GM23338 (cell line): ENCODE data around the gene RNF168. TPM values are rescaled to one million over a fixed set of nuclear protein-coding genes. Genes with fewer than 3 reads are reported as not detected.

Source experiments
- ATAC-seq: fragments of 200-7000 bp; cut with Tn5 transposase; 3 replicates; pipeline ENCODE4 v1.9.1; 2020
- DNase-seq: peaks from one replicate; pipeline ENCODE4 v3.0.0-alpha.2; 2015; ENCODE audit warnings: low spot score
- H2AFZ ChIP-seq: fragments of 200-600 bp; sonication (generic); 2 replicates; pipeline ENCODE4 v1.8.0; 2016; ENCODE audit warnings: antibody characterized with exemption, mild to moderate bottlenecking, moderate library complexity
- H3F3A ChIP-seq: fragments of 200-600 bp; sonication (generic); replicated peaks from 2 replicates; pipeline ENCODE4 v1.8.0; 2017; ENCODE audit warnings: antibody characterized with exemption, mixed run types, low read depth
- H3K27ac ChIP-seq: fragments of 200-600 bp; sonication (generic); 2 replicates; pipeline ENCODE4 v1.6.1; 2016; ENCODE audit warnings: low read depth
- H3K27me3 ChIP-seq: fragments of 200-600 bp; sonication (generic); 2 replicates; pipeline ENCODE4 v1.8.0; 2016; ENCODE audit warnings: mild to moderate bottlenecking, mixed run types, moderate library complexity; ENCODE audit not compliant: insufficient read depth
- H3K36me3 ChIP-seq: fragments of 200-600 bp; sonication (generic); 2 replicates; pipeline ENCODE4 v1.8.0; 2016; ENCODE audit warnings: mild to moderate bottlenecking; ENCODE audit not compliant: insufficient read depth
- H3K4me1 ChIP-seq: fragments of 200-600 bp; sonication (generic); 2 replicates; pipeline ENCODE4 v1.8.0; 2016; ENCODE audit warnings: mild to moderate bottlenecking, moderate library complexity; ENCODE audit not compliant: insufficient read depth
- H3K4me2 ChIP-seq: fragments of 200-600 bp; sonication (generic); 2 replicates; pipeline ENCODE4 v1.7.1; 2017; ENCODE audit warnings: mixed run types
- H3K4me3 ChIP-seq: fragments of 200-600 bp; sonication (generic); 2 replicates; pipeline ENCODE4 v1.6.1; 2016; ENCODE audit warnings: mixed run types
- H3K79me2 ChIP-seq: fragments of 200-600 bp; sonication (generic); replicated peaks from 2 replicates; pipeline ENCODE4 v1.8.0; 2017; ENCODE audit warnings: mild to moderate bottlenecking; ENCODE audit not compliant: insufficient read depth
- H3K9me2 ChIP-seq: fragments of 200-600 bp; sonication (generic); 2 replicates; pipeline ENCODE4 v1.8.0; 2017; ENCODE audit not compliant: insufficient read depth
- H4K20me1 ChIP-seq: fragments of 200-600 bp; sonication (generic); replicated peaks from 2 replicates; pipeline ENCODE4 v1.8.0; 2017; ENCODE audit warnings: mild to moderate bottlenecking; ENCODE audit not compliant: insufficient read depth
- H3K27ac Mint-ChIP-seq: 2 replicates; pipeline ENCODE4 v1.8.0; 2020; ENCODE audit warnings: inconsistent platforms, mild to moderate bottlenecking, moderate library complexity, mixed read lengths
- H3K27me3 Mint-ChIP-seq: 3 replicates; pipeline ENCODE4 v1.8.0; 2022; ENCODE audit warnings: low read depth, mild to moderate bottlenecking, moderate library complexity, mixed read lengths, inconsistent platforms; ENCODE audit not compliant: insufficient read depth, poor library complexity
- H3K36me3 Mint-ChIP-seq: 3 replicates; pipeline ENCODE4 v1.8.0; 2021; ENCODE audit warnings: low read depth, mild to moderate bottlenecking, inconsistent platforms, moderate library complexity, mixed read lengths
- H3K4me1 Mint-ChIP-seq: 3 replicates; pipeline ENCODE4 v1.8.0; 2020; ENCODE audit warnings: mild to moderate bottlenecking, inconsistent platforms, mixed read lengths
- H3K4me3 Mint-ChIP-seq: 3 replicates; pipeline ENCODE4 v1.8.0; 2021; ENCODE audit warnings: moderate library complexity, mild to moderate bottlenecking, inconsistent platforms, mixed read lengths
- H3K9me3 Mint-ChIP-seq: 3 replicates; pipeline ENCODE4 v1.8.0; 2020; ENCODE audit warnings: moderate library complexity, mild to moderate bottlenecking, inconsistent platforms, mixed read lengths
- CREB1 ChIP-seq: fragments of 250-450 bp; sonication (Bioruptor Pico); IDR thresholded peaks from 2 replicates; pipeline ENCODE4 v1.5.0; 2020; ENCODE audit warnings: low read depth, mild to moderate bottlenecking, moderate library complexity
- EZH2 ChIP-seq: fragments of 200-600 bp; sonication (generic); IDR thresholded peaks from one replicate; pipeline ENCODE4 v1.8.0; 2017; ENCODE audit warnings: antibody characterized with exemption, mild to moderate bottlenecking, low read depth; ENCODE audit not compliant: unreplicated experiment
- EZH2phosphoT487 ChIP-seq: fragments of 200-600 bp; sonication (generic); IDR thresholded peaks from one replicate; pipeline ENCODE4 v1.8.1; 2018; ENCODE audit warnings: antibody characterized with exemption; ENCODE audit not compliant: unreplicated experiment
- POLR2AphosphoS5 ChIP-seq: IDR thresholded peaks from 2 replicates; pipeline ENCODE4 v1.6.1; 2016; ENCODE audit warnings: antibody characterized with exemption, low read depth
- REST ChIP-seq: IDR thresholded peaks from one replicate; pipeline ENCODE4 v1.6.1; 2018; ENCODE audit warnings: antibody characterized with exemption; ENCODE audit not compliant: unreplicated experiment
- ZNF114 ChIP-seq: fragments of 250-450 bp; sonication (Bioruptor Pico); IDR thresholded peaks from 2 replicates; pipeline ENCODE4 v1.5.0; 2020; ENCODE audit warnings: mild to moderate bottlenecking, moderate library complexity
- ZNF331 ChIP-seq: fragments of 250-450 bp; sonication (Bioruptor Pico); IDR thresholded peaks from 2 replicates; pipeline ENCODE4 v1.5.0; 2020; ENCODE audit warnings: low read depth, mild to moderate bottlenecking, moderate library complexity
- polyA plus RNA-seq: library from polyadenylated mRNA; unstranded; fragments of >200 nt; fragmentation: Nextera tagmentation; extraction: Ambion mirVana; gene quantifications from 2 replicates; pipeline ENCODE4 v1.2.1, GENCODE V29; 2016
- total RNA-seq: library from RNA; depleted of rRNA; stranded (reverse); fragments of >200 nt; shearing (Covaris generic); gene quantifications from 2 replicates; pipeline ENCODE4 v1.2.3, GENCODE V29; 2014
- TF ChIP-seq, protein P1 (sequence below), 2 experiments: fragments of 200-600 bp in 1 of 2; sonication (generic) in 1 of 2; conservative IDR thresholded peaks; 2 replicates each; pipeline versions ENCODE4 v1.5.1 to v1.6.1; 2016 to 2017; ENCODE audit warnings: antibody characterized with exemption in 2 of 2, low read depth in 2 of 2, mild to moderate bottlenecking in 2 of 2, moderate library complexity in 1 of 2
- TF ChIP-seq, protein P2 (sequence below): fragments of 250-450 bp; sonication (Bioruptor Pico); IDR thresholded peaks from 2 replicates; pipeline ENCODE4 v1.5.0; 2020; ENCODE audit warnings: mild to moderate bottlenecking, moderate library complexity

The RNF168 gene
- total and polyA plus RNA-seq, 2 experiments from 2014 or later, result 33.0 to 53.0 TPM

DNA sequence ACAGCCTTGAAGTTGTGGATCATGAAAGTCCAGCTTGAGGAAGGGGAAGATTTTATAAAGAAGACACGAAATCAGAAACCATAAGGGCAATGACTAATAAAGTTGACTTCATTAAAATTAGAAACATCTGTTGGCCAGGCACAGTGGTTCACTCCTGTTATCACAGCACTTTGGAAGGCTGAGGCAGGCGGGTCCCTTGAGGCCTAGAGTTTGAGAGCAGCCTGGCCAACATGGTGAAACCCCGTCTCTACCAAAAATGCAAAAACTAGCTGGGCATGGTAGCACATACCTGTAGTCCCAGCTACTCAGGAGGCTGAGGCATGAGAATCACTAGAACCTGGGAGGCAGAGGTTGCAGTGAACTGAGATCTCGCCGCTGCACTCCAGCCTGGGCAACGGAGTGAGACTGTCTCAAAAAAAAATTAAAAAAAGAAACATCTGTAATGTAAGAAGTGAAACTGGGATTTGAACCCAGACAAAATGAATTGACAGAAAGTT, 63.5 kb downstream of the RNF168 start (continued):
- TF ChIP-seq, protein P1, sequence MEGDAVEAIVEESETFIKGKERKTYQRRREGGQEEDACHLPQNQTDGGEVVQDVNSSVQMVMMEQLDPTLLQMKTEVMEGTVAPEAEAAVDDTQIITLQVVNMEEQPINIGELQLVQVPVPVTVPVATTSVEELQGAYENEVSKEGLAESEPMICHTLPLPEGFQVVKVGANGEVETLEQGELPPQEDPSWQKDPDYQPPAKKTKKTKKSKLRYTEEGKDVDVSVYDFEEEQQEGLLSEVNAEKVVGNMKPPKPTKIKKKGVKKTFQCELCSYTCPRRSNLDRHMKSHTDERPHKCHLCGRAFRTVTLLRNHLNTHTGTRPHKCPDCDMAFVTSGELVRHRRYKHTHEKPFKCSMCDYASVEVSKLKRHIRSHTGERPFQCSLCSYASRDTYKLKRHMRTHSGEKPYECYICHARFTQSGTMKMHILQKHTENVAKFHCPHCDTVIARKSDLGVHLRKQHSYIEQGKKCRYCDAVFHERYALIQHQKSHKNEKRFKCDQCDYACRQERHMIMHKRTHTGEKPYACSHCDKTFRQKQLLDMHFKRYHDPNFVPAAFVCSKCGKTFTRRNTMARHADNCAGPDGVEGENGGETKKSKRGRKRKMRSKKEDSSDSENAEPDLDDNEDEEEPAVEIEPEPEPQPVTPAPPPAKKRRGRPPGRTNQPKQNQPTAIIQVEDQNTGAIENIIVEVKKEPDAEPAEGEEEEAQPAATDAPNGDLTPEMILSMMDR (conservative IDR thresholded peaks at IDR 0.05; ENCODE audit: low read depth in 2 of 2), result no peak
- TF ChIP-seq CREB1 (CRISPR knock-in tag) (no peak), EZH2phosphoT487 (no peak), POLR2AphosphoS5 (no peak), ZNF331 (CRISPR knock-in tag) (no peak)

DNA sequence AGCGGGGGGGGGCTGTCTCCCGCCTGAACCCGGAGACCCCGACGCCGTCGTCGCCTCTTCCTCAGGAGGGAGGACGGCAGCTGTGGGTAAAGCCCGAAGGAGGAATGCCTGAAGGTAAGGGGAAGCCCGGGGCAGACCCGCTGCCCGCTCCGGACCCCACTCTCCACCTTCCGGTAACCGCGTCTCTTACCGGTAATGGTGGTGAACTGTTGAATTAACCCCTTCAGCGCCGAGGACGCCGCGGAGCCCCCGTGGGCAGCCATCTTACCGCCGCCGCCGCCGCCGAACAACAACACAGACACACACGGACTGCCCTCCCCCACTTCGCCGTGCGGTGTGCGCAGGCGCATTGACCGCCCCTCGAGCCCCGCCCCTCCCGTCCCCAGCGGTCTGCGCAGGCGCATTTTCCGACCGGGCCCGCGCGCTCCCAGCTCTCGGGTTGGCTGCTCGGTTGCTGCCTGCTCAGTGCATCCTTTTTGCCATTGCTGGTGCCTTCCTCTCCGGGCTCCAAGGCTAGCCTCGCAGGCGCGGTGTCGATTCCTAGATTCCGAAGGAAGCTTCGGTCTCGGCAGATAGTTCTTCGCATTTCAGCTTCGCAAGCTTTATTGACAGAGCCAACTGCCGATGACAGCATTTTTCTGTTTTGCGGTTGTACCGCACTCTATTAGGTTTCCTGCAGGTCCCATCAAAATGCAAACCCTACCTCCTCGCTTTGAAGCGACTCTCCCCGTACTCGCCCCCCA, 71.3 kb downstream of the RNF168 start, which contains the start of gene UBXN7:
Gene UBXN7, minus strand, starts transcription at position 291 of the 743 bp plus-strand sequence. Its CDS starts 28 bp downstream, at position 263.
- peaks cover 6% of the 10 kb centered on the region; the same call in 2 of the 3 replicates for H3K36me3 Mint-ChIP-seq
- DNase-seq, result peak; percentile 94
- TF ChIP-seq CREB1 (CRISPR knock-in tag), result 0 out of 2 replicates have a peak, but pooled peaks have one; percentile 7
- TF ChIP-seq REST, result no peak
- TF ChIP-seq ZNF331 (CRISPR knock-in tag), result no peak
- TF ChIP-seq, protein P2, sequence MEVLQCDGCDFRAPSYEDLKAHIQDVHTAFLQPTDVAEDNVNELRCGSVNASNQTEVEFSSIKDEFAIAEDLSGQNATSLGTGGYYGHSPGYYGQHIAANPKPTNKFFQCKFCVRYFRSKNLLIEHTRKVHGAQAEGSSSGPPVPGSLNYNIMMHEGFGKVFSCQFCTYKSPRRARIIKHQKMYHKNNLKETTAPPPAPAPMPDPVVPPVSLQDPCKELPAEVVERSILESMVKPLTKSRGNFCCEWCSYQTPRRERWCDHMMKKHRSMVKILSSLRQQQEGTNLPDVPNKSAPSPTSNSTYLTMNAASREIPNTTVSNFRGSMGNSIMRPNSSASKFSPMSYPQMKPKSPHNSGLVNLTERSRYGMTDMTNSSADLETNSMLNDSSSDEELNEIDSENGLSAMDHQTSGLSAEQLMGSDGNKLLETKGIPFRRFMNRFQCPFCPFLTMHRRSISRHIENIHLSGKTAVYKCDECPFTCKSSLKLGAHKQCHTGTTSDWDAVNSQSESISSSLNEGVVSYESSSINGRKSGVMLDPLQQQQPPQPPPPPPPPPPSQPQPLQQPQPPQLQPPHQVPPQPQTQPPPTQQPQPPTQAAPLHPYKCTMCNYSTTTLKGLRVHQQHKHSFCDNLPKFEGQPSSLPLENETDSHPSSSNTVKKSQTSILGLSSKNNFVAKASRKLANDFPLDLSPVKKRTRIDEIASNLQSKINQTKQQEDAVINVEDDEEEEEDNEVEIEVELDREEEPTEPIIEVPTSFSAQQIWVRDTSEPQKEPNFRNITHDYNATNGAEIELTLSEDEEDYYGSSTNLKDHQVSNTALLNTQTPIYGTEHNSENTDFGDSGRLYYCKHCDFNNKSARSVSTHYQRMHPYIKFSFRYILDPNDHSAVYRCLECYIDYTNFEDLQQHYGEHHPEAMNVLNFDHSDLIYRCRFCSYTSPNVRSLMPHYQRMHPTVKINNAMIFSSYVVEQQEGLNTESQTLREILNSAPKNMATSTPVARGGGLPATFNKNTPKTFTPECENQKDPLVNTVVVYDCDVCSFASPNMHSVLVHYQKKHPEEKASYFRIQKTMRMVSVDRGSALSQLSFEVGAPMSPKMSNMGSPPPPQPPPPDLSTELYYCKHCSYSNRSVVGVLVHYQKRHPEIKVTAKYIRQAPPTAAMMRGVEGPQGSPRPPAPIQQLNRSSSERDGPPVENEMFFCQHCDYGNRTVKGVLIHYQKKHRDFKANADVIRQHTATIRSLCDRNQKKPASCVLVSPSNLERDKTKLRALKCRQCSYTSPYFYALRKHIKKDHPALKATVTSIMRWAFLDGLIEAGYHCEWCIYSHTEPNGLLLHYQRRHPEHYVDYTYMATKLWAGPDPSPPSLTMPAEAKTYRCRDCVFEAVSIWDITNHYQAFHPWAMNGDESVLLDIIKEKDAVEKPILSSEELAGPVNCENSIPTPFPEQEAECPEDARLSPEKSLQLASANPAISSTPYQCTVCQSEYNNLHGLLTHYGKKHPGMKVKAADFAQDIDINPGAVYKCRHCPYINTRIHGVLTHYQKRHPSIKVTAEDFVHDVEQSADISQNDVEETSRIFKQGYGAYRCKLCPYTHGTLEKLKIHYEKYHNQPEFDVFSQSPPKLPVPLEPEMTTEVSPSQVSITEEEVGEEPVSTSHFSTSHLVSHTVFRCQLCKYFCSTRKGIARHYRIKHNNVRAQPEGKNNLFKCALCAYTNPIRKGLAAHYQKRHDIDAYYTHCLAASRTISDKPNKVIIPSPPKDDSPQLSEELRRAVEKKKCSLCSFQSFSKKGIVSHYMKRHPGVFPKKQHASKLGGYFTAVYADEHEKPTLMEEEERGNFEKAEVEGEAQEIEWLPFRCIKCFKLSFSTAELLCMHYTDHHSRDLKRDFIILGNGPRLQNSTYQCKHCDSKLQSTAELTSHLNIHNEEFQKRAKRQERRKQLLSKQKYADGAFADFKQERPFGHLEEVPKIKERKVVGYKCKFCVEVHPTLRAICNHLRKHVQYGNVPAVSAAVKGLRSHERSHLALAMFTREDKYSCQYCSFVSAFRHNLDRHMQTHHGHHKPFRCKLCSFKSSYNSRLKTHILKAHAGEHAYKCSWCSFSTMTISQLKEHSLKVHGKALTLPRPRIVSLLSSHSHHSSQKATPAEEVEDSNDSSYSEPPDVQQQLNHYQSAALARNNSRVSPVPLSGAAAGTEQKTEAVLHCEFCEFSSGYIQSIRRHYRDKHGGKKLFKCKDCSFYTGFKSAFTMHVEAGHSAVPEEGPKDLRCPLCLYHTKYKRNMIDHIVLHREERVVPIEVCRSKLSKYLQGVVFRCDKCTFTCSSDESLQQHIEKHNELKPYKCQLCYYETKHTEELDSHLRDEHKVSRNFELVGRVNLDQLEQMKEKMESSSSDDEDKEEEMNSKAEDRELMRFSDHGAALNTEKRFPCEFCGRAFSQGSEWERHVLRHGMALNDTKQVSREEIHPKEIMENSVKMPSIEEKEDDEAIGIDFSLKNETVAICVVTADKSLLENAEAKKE, result no peak
- no peak for TF ChIP-seq ZNF114
- TF ChIP-seq EZH2, result no peak
- peak; percentile 97 for TF ChIP-seq POLR2AphosphoS5
- peak within 1 kb of the TSS; percentile 94 for H3K27ac ChIP-seq
- no peaks in the 10 kb centered on the region for H3K9me3 Mint-ChIP-seq
- H3K27me3 ChIP-seq, result no peaks in the 10 kb centered on the region
- no peaks in the 10 kb centered on the region for H3K9me2 ChIP-seq
- H3K36me3 ChIP-seq, result 0 out of 2 replicates have a peak, but pooled peaks cover 2% of the 10 kb centered on the region
- H3K4me3 Mint-ChIP-seq, result peak within 1 kb of the TSS; percentile 86
- H3K27me3 Mint-ChIP-seq, result peaks cover 13% of the 10 kb centered on the region
- peaks cover 7% of the 10 kb centered on the region for H3K4me1 Mint-ChIP-seq
- ATAC-seq, result peak; percentile 93
- peak within 1 kb of the TSS; percentile 97 for H2AFZ ChIP-seq
- H4K20me1 ChIP-seq, result peaks cover 17% of the 10 kb centered on the region
- H3K27ac Mint-ChIP-seq, result peak within 1 kb of the TSS; percentile 94
- peaks cover 48% of the 10 kb centered on the region for H3K79me2 ChIP-seq
- H3K4me3 ChIP-seq, result peak within 1 kb of the TSS; percentile 99
- peak within 1 kb of the TSS; percentile 95 for H3K4me2 ChIP-seq
- peaks cover 7% of the 10 kb centered on the region for H3K4me1 ChIP-seq
- peaks cover 6% of the 10 kb centered on the region; the same call in 1 of the 2 replicates for H3F3A ChIP-seq
